ENCODE data around the gene C10orf67. TPM values are rescaled to one million over a fixed set of nuclear protein-coding genes. Genes with fewer than 3 reads are reported as not detected.

Gene C10orf67
- total RNA-seq, 1 experiment from 2014 or later = not detected

DNA sequence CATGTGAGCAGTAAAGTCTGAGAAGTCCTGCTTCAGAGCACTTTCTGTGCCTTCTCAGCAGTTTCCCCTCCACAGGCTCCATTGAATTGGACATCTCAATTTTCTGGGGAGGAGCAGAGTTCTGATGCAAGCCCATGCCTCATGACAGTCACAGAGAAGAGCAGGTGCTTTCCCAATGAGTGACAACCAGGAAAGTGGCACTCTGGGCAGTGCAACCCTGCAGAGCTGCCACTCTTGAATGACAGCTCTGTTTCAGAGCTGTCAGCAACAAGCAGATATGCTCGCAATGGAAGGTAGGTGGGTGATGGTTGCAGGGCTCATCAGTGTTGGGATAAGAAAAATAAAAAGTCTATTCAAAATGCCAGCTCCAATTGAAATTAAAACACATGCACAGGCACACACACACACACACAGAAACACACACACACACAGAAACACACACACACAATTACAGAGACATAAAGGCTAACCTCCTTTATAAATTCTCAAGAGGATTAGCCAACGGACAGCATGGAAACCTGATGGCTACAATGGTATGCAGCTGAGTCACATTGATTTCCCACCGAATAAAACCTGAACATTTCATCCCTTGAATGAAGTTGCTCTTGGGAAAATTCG is 50.5 kb downstream of the C10orf67 start:
- DNase-seq (ENCODE audit: low read depth, low spot score) (no peak), ATAC-seq (no peak)
- ChIA-PET CTCF (interaction anchor here (1.2 to 4.9 kb wide), 6 partner anchors 10 to 235 kb away, joined by 3 to 78 read pairs (median 7); no protein-coding TSS in a partner anchor), POLR2A (no interaction called here), RAD21 (ENCODE audit: low non-redundant PET in 1 of 2, low total read pairs in 2 of 2, uncharacterized antibody in 2 of 2, unreplicated experiment in 2 of 2) (no interaction called here)
- no peaks in the 10 kb centered on the region for H3K9me3 ChIP-seq (ENCODE audit: control insufficient read depth in 1 of 2, insufficient read depth in 1 of 2, low read depth in 1 of 2, low read length in 2 of 2)
- TF ChIP-seq ZNF274 (IDR thresholded peaks at IDR 0.05; ENCODE audit: low read depth, low read length) (no peak), YY1 (IDR thresholded peaks at IDR 0.05; ENCODE audit: extremely low read depth, insufficient replicate concordance, low read depth, low read length) (no peak), ATF3 (IDR thresholded peaks at IDR 0.05) (no peak), SRF (IDR thresholded peaks at IDR 0.05; ENCODE audit: low read depth) (no peak), CBX3 (IDR thresholded peaks at IDR 0.05; ENCODE audit: low read depth) (no peak), POLR2A (IDR thresholded peaks at IDR 0.05; ENCODE audit: borderline replicate concordance, extremely low read depth, insufficient read depth, insufficient read length) (no peak), MAX (IDR thresholded peaks at IDR 0.05) (no peak), TCF7L2 (IDR thresholded peaks at IDR 0.05; ENCODE audit: borderline replicate concordance, extremely low read depth, insufficient read depth, insufficient read length) (no peak)
- TF ChIP-seq, protein P1, sequence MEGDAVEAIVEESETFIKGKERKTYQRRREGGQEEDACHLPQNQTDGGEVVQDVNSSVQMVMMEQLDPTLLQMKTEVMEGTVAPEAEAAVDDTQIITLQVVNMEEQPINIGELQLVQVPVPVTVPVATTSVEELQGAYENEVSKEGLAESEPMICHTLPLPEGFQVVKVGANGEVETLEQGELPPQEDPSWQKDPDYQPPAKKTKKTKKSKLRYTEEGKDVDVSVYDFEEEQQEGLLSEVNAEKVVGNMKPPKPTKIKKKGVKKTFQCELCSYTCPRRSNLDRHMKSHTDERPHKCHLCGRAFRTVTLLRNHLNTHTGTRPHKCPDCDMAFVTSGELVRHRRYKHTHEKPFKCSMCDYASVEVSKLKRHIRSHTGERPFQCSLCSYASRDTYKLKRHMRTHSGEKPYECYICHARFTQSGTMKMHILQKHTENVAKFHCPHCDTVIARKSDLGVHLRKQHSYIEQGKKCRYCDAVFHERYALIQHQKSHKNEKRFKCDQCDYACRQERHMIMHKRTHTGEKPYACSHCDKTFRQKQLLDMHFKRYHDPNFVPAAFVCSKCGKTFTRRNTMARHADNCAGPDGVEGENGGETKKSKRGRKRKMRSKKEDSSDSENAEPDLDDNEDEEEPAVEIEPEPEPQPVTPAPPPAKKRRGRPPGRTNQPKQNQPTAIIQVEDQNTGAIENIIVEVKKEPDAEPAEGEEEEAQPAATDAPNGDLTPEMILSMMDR (IDR thresholded peaks at IDR 0.05 in 2 of 3, conservative IDR thresholded peaks at IDR 0.05 in 1 of 3; ENCODE audit: borderline replicate concordance in 1 of 3, insufficient read depth in 1 of 3, low read depth in 2 of 3, low read length in 2 of 3) = no peak
- H3K4me2 ChIP-seq (ENCODE audit: low read length) = no peak overlapping the region
- H2AFZ ChIP-seq (ENCODE audit: low read depth, low read length, poor library complexity, severe bottlenecking) = no peak overlapping the region
- no peaks in the 10 kb centered on the region for H4K20me1 ChIP-seq (ENCODE audit: insufficient read depth)
- no peak overlapping the region for H3K27ac ChIP-seq (ENCODE audit: low read depth, low read length)
- H3K4me3 ChIP-seq (replicated peaks in 1 of 2; ENCODE audit: low read depth in 1 of 2, low read length in 2 of 2) = no peak overlapping the region
- no peak overlapping the region for H3K9ac ChIP-seq (ENCODE audit: low read length)
- peaks cover 12% of the 10 kb centered on the region for H3K27me3 ChIP-seq (ENCODE audit: insufficient read depth, low read length)
- no peaks in the 10 kb centered on the region for H3K9me2 ChIP-seq (ENCODE audit: insufficient read depth)
- no peaks in the 10 kb centered on the region for H3K36me3 ChIP-seq (ENCODE audit: control insufficient read depth in 1 of 2, insufficient read depth in 2 of 2, low read length in 2 of 2)
- no peaks in the 10 kb centered on the region for H3K4me1 ChIP-seq (ENCODE audit: control insufficient read depth in 1 of 2, insufficient read depth in 2 of 2, low read length in 2 of 2)
- intact Hi-C loops (cut with micrococcal nuclease) = loop anchor here (1.0 to 5.0 kb wide), 3 partner anchors 136 to 1302 kb away; no protein-coding TSS in a partner anchor
- H3K79me2 ChIP-seq (ENCODE audit: insufficient read depth, low read length) = no peaks in the 10 kb centered on the region
- BruUV-seq (replicated peaks) = no TSS peak

Measured in HCT116 (cell line).